ENCODE results near the gene DTNBP1. TPM values are rescaled to one million over a fixed set of nuclear protein-coding genes. Genes with fewer than 3 reads are reported as not detected.

The DTNBP1 gene
- total and polyA plus RNA-seq, 2 of the 13 experiments (the other 11 are each of a cell fraction or from before 2014, with no cell fraction given) = 6.6 to 19.1 TPM

- TF ChIP-seq AKNA (CRISPR knock-in tag; IDR thresholded peaks at IDR 0.05; ENCODE audit: borderline replicate concordance) (no peak), ZFP36L2 (CRISPR knock-in tag; IDR thresholded peaks at IDR 0.05) (no peak), TRIM24 (CRISPR knock-in tag; IDR thresholded peaks at IDR 0.05) (no peak), KLF9 (CRISPR knock-in tag; IDR thresholded peaks at IDR 0.05; ENCODE audit: low read depth) (no peak), ZKSCAN5 (CRISPR knock-in tag; IDR thresholded peaks at IDR 0.05) (no peak), ZNF792 (CRISPR knock-in tag; IDR thresholded peaks at IDR 0.05) (no peak), CENPBD1 (CRISPR knock-in tag; IDR thresholded peaks at IDR 0.05; ENCODE audit: borderline replicate concordance, low read depth) (no peak), CEBPB (IDR thresholded peaks at IDR 0.05; ENCODE audit: borderline replicate concordance, low read depth, low read length) (no peak), FOXO4 (CRISPR knock-in tag; conservative IDR thresholded peaks at IDR 0.05) (no peak), ZMYM3 (CRISPR knock-in tag; IDR thresholded peaks at IDR 0.05) (0 out of 2 replicates have a peak, but pooled peaks have one; percentile 17), WIZ (CRISPR knock-in tag; IDR thresholded peaks at IDR 0.05) (no peak), FOXM1 (CRISPR knock-in tag; IDR thresholded peaks at IDR 0.05) (no peak)
- TF ChIP-seq, protein P1, sequence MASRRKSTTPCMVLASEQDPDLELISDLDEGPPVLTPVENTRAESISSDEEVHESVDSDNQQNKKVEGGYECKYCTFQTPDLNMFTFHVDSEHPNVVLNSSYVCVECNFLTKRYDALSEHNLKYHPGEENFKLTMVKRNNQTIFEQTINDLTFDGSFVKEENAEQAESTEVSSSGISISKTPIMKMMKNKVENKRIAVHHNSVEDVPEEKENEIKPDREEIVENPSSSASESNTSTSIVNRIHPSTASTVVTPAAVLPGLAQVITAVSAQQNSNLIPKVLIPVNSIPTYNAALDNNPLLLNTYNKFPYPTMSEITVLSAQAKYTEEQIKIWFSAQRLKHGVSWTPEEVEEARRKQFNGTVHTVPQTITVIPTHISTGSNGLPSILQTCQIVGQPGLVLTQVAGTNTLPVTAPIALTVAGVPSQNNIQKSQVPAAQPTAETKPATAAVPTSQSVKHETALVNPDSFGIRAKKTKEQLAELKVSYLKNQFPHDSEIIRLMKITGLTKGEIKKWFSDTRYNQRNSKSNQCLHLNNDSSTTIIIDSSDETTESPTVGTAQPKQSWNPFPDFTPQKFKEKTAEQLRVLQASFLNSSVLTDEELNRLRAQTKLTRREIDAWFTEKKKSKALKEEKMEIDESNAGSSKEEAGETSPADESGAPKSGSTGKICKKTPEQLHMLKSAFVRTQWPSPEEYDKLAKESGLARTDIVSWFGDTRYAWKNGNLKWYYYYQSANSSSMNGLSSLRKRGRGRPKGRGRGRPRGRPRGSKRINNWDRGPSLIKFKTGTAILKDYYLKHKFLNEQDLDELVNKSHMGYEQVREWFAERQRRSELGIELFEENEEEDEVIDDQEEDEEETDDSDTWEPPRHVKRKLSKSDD (CRISPR knock-in tag; IDR thresholded peaks at IDR 0.05; ENCODE audit: low read depth) = no peak
- TF ChIP-seq, protein P2, sequence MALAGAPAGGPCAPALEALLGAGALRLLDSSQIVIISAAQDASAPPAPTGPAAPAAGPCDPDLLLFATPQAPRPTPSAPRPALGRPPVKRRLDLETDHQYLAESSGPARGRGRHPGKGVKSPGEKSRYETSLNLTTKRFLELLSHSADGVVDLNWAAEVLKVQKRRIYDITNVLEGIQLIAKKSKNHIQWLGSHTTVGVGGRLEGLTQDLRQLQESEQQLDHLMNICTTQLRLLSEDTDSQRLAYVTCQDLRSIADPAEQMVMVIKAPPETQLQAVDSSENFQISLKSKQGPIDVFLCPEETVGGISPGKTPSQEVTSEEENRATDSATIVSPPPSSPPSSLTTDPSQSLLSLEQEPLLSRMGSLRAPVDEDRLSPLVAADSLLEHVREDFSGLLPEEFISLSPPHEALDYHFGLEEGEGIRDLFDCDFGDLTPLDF (CRISPR knock-in tag; IDR thresholded peaks at IDR 0.05) = no peak
Observed at GRCh38 chr6:15491255-15491985, 171.4 kb downstream of the DTNBP1 start (continued).

Measured in HepG2 (cell line).